HepG2 (cell line): ENCODE results near the gene GADL1. TPM values are rescaled to one million over a fixed set of nuclear protein-coding genes. Genes with fewer than 3 reads are reported as not detected.

ENCODE experiments used
- ATAC-seq: fragments of 200-7000 bp; cut with Tn5 transposase; 3 replicates; pipeline ENCODE4 v1.9.1; 2020; ENCODE audit warnings: mild to moderate bottlenecking, moderate library complexity
- BruUV-seq: library from RNA; stranded (reverse); fragments of 400-500 nt; replicated peaks from 2 replicates; lab custom pipeline; 2021; lab: Mats Ljungman, UMichigan
- CTCF ChIA-PET: fragments of 300-600 bp; formaldehyde crosslinking; extraction: SDS; loops from one replicate; lab custom pipeline; 2021; ENCODE audit warnings: low total read pairs, inconsistent platforms, low intra/inter-chr PET ratio; lab: Yijun Ruan, JAX
- POLR2A ChIA-PET: fragments of 350-600 bp; sonication (Branson Sonifier 250); formaldehyde crosslinking; loops from one replicate; lab custom pipeline; 2020; ENCODE audit warnings: antibody characterized with exemption, inconsistent platforms; lab: Yijun Ruan, JAX
- DNase-seq: peaks from one replicate; pipeline ENCODE4 v3.0.0-alpha.2; 2015; ENCODE audit warnings: low spot score
- FAIRE-seq: peaks from 3 replicates; lab custom pipeline; 2011; peaks lifted over from hg19 to GRCh38; lab: Jason Lieb, UNC
- H2AFZ ChIP-seq: one replicate; pipeline ENCODE4 v1.6.1; 2011; ENCODE audit warnings: low read length, inconsistent platforms
- H3K27ac ChIP-seq: fragments of 300-600 bp; 3 replicates; pipeline ENCODE4 v1.8.0; 2011; ENCODE audit warnings: mixed run types, mild to moderate bottlenecking, mixed read lengths, low read length, inconsistent platforms; ENCODE audit not compliant: insufficient read depth; ENCODE audit errors: extremely low read length
- H3K27me3 ChIP-seq, 2 experiments: fragments of 200-600 bp in 1 of 2; 2 replicates in 1 of 2; 3 replicates in 1 of 2; pipeline versions ENCODE4 v1.6.0 to v1.8.0; 2011; ENCODE audit warnings: low read length in 2 of 2, mild to moderate bottlenecking in 2 of 2, moderate library complexity in 2 of 2, inconsistent platforms in 1 of 2; ENCODE audit not compliant: insufficient read depth in 2 of 2, control insufficient read depth in 1 of 2
- H3K36me3 ChIP-seq, 2 experiments: fragments of 200-600 bp in 1 of 2; replicated peaks in 1 of 2; 2 replicates in 1 of 2; 3 replicates in 1 of 2; pipeline versions ENCODE4 v1.5.1 to v1.8.0; 2011; ENCODE audit warnings: low read length in 2 of 2, inconsistent platforms in 1 of 2; ENCODE audit not compliant: insufficient read depth in 2 of 2, control insufficient read depth in 1 of 2
- H3K4me1 ChIP-seq: 2 replicates; pipeline ENCODE4 v1.5.1; 2012; ENCODE audit warnings: low read length, inconsistent platforms; ENCODE audit not compliant: insufficient read depth
- H3K4me2 ChIP-seq: 2 replicates; pipeline ENCODE4 v1.6.0; 2011; ENCODE audit warnings: low read depth, low read length, inconsistent platforms
- H3K4me3 ChIP-seq, 3 experiments: fragments of 200-600 bp in 1 of 3; sonication (generic), shearing (Covaris generic) in 1 of 3; replicated peaks in 1 of 3; 2 replicates each; pipeline ENCODE4 v1.5.1; 2011 to 2016; ENCODE audit warnings: low read length in 3 of 3, inconsistent platforms in 2 of 3, low read depth in 2 of 3, mild to moderate bottlenecking in 2 of 3, control low read depth in 1 of 3, mixed read lengths in 1 of 3; ENCODE audit not compliant: insufficient read depth in 1 of 3
- H3K79me2 ChIP-seq: one replicate; pipeline ENCODE4 v1.6.1; 2011; ENCODE audit warnings: low read length, inconsistent platforms; ENCODE audit not compliant: insufficient read depth
- H3K9ac ChIP-seq: 2 replicates; pipeline ENCODE4 v1.6.0; 2011; ENCODE audit warnings: mild to moderate bottlenecking, low read depth, low read length, inconsistent platforms; ENCODE audit not compliant: insufficient read depth
- H3K9me3 ChIP-seq: 2 replicates; pipeline ENCODE4 v1.5.1; 2012; ENCODE audit warnings: mild to moderate bottlenecking, low read length
- H4K20me1 ChIP-seq: 2 replicates; pipeline ENCODE4 v1.6.0; 2011; ENCODE audit warnings: inconsistent platforms, mild to moderate bottlenecking, low read length, moderate library complexity; ENCODE audit not compliant: insufficient read depth
- ZC3H13 ChIP-seq: sonication (generic); formaldehyde crosslinking; IDR thresholded peaks from 2 replicates; pipeline ENCODE4 v1.8.1; 2023; ENCODE audit warnings: mild to moderate bottlenecking, missing genetic modification reagents, moderate library complexity
- ZNF225 ChIP-seq: sonication (generic); formaldehyde crosslinking; IDR thresholded peaks from 2 replicates; pipeline ENCODE4 v1.4.0; 2020; ENCODE audit warnings: mild to moderate bottlenecking, missing genetic modification reagents
- ZNF331 ChIP-seq: sonication (generic); formaldehyde crosslinking; IDR thresholded peaks from 2 replicates; pipeline ENCODE4 v1.4.0; 2020; ENCODE audit warnings: missing genetic modification reagents
- ZNF343 ChIP-seq: sonication (generic); formaldehyde crosslinking; IDR thresholded peaks from 2 replicates; pipeline ENCODE4 v1.4.0; 2020; ENCODE audit warnings: mild to moderate bottlenecking, missing genetic modification reagents
- WGBS: methylation state at CpG from one replicate; pipeline ENCODE4 v1.1.6; 2017; ENCODE audit warnings: low lambda C conversion rate; 5-methylcytosine and 5-hydroxymethylcytosine counted together
- in situ Hi-C: cut with HindIII; loops from 2 replicates; pipeline ENCODE4 v1.10.0; 2017; ENCODE audit warnings: low pct_unique_long_range_greater_than_20kb; ENCODE audit not compliant: extremely low pct_ligation_motif_present
- intact Hi-C: fragments of 100-400 bp; cut with micrococcal nuclease; formaldehyde crosslinking; loops from one replicate; pipeline ENCODE4 v1.10.0; 2022; ENCODE audit not compliant: unreplicated experiment
- polyA plus RNA-seq, 8 experiments: library from polyadenylated mRNA; depleted of rRNA in 3 of 8; stranded (reverse) in 7 of 8; unstranded in 1 of 8; fragments of >200 nt; fragmentation: Illumina TruSeq in 4 of 8; extraction: Trizol in 4 of 8; gene quantifications; 2 replicates each; pipeline versions ENCODE4 v1.2.1 to v1.2.3, GENCODE V29; 2011 to 2016; ENCODE audit warnings: low read depth in 4 of 8, missing spikeins in 1 of 8, mixed read lengths in 1 of 8; ENCODE audit not compliant: insufficient read depth in 1 of 8
- total RNA-seq, 5 experiments: library from RNA; depleted of rRNA; stranded (reverse); fragments of >200 nt; fragmentation: Illumina TruSeq; extraction: Trizol; gene quantifications; 2 replicates each; pipeline ENCODE4 v1.2.3, GENCODE V29; 2016; ENCODE audit warnings: low read depth in 1 of 5
- TF ChIP-seq, protein P1 (sequence below): sonication (generic); formaldehyde crosslinking; IDR thresholded peaks from 2 replicates; pipeline ENCODE4 v1.8.0; 2023; ENCODE audit warnings: mild to moderate bottlenecking, missing genetic modification reagents
- TF ChIP-seq, protein P2 (sequence below): sonication (generic); formaldehyde crosslinking; IDR thresholded peaks from 2 replicates; pipeline ENCODE4 v1.5.0; 2020; ENCODE audit warnings: missing genetic modification reagents
- TF ChIP-seq, protein P3 (sequence below): sonication (generic); formaldehyde crosslinking; IDR thresholded peaks from 2 replicates; pipeline ENCODE4 v1.4.0; 2020; ENCODE audit warnings: missing genetic modification reagents
- TF ChIP-seq, protein P4 (sequence below): sonication (generic); formaldehyde crosslinking; IDR thresholded peaks from 2 replicates; pipeline ENCODE4 v1.4.0; 2020; ENCODE audit warnings: missing genetic modification reagents, borderline replicate concordance
- TF ChIP-seq, protein P5 (sequence below): conservative IDR thresholded peaks from 2 replicates; pipeline ENCODE4 v1.6.1; 2018; ENCODE audit warnings: missing genetic modification reagents
- TF ChIP-seq, protein P6 (sequence below): sonication (generic); formaldehyde crosslinking; IDR thresholded peaks from 2 replicates; pipeline ENCODE4 v1.9.0; 2021; ENCODE audit warnings: missing genetic modification reagents, borderline replicate concordance
- TF ChIP-seq, protein P7 (sequence below): sonication (generic); formaldehyde crosslinking; IDR thresholded peaks from 2 replicates; pipeline ENCODE4 v1.5.0; 2020; ENCODE audit warnings: missing genetic modification reagents

Gene GADL1
- total and polyA plus RNA-seq, 2 of the 13 experiments (the other 11 are each of a cell fraction or from before 2014, with no cell fraction given) = not detected

DNA sequence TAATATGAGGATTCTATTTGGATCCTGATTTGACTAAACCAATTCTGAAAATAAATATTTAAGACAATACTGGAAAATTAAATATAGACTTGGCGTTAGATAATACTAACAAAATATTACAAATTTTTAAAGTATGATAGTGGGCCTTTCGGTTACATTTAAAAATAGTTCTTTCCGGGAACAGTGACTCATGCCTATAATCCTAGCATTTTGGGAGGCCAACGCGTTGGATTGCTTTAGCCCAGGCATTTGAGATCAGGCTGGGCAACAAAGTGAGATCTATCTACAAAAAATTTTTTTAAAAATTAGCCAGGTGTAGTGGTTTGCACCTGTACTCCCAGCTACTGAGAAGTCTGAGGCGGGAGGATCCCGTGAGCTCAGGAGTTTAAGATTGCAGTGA lies 30.3 kb upstream of the GADL1 start:
- ChIA-PET POLR2A (no interaction called here), CTCF (no interaction called here)
- DNase-seq (no peak), ATAC-seq (no peak), FAIRE-seq (no peak)
- 42% methylated on average over 7 of the region's 7 CpGs for WGBS
- intact Hi-C loops (no loop called here), in situ Hi-C loops (no loop called here)
- Histone ChIP-seq H3K36me3 (no peaks in the 10 kb centered on the region), H3K79me2 (no peaks in the 10 kb centered on the region), H2AFZ (no peak overlapping the region), H4K20me1 (no peaks in the 10 kb centered on the region), H3K27ac (no peak overlapping the region), H3K9ac (no peak overlapping the region), H3K9me3 (no peaks in the 10 kb centered on the region), H3K27me3 (peaks cover 0 to 8% of the 10 kb centered on the region in 2 experiments; a peak in 2 of 5 replicates), H3K4me3 (no peak overlapping the region), H3K4me1 (no peaks in the 10 kb centered on the region), H3K4me2 (no peak overlapping the region)
- no TSS peak for BruUV-seq
- TF ChIP-seq, protein P1, sequence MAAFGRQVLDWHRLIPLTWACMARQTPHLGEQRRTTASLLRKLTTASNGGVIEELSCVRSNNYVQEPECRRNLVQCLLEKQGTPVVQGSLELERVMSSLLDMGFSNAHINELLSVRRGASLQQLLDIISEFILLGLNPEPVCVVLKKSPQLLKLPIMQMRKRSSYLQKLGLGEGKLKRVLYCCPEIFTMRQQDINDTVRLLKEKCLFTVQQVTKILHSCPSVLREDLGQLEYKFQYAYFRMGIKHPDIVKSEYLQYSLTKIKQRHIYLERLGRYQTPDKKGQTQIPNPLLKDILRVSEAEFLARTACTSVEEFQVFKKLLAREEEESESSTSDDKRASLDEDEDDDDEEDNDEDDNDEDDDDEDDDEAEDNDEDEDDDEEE (CRISPR knock-in tag) = no peak
- TF ChIP-seq, protein P2, sequence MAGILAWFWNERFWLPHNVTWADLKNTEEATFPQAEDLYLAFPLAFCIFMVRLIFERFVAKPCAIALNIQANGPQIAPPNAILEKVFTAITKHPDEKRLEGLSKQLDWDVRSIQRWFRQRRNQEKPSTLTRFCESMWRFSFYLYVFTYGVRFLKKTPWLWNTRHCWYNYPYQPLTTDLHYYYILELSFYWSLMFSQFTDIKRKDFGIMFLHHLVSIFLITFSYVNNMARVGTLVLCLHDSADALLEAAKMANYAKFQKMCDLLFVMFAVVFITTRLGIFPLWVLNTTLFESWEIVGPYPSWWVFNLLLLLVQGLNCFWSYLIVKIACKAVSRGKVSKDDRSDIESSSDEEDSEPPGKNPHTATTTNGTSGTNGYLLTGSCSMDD (CRISPR knock-in tag) = no peak
- TF ChIP-seq, protein P3, sequence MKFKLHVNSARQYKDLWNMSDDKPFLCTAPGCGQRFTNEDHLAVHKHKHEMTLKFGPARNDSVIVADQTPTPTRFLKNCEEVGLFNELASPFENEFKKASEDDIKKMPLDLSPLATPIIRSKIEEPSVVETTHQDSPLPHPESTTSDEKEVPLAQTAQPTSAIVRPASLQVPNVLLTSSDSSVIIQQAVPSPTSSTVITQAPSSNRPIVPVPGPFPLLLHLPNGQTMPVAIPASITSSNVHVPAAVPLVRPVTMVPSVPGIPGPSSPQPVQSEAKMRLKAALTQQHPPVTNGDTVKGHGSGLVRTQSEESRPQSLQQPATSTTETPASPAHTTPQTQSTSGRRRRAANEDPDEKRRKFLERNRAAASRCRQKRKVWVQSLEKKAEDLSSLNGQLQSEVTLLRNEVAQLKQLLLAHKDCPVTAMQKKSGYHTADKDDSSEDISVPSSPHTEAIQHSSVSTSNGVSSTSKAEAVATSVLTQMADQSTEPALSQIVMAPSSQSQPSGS (CRISPR knock-in tag) = no peak
- no peak for TF ChIP-seq ZC3H13
- no peak for TF ChIP-seq ZNF225 (CRISPR knock-in tag)
- no peak for TF ChIP-seq ZNF343 (CRISPR knock-in tag)
- TF ChIP-seq, protein P4, sequence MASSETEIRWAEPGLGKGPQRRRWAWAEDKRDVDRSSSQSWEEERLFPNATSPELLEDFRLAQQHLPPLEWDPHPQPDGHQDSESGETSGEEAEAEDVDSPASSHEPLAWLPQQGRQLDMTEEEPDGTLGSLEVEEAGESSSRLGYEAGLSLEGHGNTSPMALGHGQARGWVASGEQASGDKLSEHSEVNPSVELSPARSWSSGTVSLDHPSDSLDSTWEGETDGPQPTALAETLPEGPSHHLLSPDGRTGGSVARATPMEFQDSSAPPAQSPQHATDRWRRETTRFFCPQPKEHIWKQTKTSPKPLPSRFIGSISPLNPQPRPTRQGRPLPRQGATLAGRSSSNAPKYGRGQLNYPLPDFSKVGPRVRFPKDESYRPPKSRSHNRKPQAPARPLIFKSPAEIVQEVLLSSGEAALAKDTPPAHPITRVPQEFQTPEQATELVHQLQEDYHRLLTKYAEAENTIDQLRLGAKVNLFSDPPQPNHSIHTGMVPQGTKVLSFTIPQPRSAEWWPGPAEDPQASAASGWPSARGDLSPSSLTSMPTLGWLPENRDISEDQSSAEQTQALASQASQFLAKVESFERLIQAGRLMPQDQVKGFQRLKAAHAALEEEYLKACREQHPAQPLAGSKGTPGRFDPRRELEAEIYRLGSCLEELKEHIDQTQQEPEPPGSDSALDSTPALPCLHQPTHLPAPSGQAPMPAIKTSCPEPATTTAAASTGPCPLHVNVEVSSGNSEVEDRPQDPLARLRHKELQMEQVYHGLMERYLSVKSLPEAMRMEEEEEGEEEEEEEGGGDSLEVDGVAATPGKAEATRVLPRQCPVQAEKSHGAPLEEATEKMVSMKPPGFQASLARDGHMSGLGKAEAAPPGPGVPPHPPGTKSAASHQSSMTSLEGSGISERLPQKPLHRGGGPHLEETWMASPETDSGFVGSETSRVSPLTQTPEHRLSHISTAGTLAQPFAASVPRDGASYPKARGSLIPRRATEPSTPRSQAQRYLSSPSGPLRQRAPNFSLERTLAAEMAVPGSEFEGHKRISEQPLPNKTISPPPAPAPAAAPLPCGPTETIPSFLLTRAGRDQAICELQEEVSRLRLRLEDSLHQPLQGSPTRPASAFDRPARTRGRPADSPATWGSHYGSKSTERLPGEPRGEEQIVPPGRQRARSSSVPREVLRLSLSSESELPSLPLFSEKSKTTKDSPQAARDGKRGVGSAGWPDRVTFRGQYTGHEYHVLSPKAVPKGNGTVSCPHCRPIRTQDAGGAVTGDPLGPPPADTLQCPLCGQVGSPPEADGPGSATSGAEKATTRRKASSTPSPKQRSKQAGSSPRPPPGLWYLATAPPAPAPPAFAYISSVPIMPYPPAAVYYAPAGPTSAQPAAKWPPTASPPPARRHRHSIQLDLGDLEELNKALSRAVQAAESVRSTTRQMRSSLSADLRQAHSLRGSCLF = no peak
- no peak for TF ChIP-seq ZNF331 (CRISPR knock-in tag)
- TF ChIP-seq, protein P5, sequence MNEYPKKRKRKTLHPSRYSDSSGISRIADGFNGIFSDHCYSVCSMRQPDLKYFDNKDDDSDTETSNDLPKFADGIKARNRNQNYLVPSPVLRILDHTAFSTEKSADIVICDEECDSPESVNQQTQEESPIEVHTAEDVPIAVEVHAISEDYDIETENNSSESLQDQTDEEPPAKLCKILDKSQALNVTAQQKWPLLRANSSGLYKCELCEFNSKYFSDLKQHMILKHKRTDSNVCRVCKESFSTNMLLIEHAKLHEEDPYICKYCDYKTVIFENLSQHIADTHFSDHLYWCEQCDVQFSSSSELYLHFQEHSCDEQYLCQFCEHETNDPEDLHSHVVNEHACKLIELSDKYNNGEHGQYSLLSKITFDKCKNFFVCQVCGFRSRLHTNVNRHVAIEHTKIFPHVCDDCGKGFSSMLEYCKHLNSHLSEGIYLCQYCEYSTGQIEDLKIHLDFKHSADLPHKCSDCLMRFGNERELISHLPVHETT (CRISPR knock-in tag) = no peak
- TF ChIP-seq, protein P6, sequence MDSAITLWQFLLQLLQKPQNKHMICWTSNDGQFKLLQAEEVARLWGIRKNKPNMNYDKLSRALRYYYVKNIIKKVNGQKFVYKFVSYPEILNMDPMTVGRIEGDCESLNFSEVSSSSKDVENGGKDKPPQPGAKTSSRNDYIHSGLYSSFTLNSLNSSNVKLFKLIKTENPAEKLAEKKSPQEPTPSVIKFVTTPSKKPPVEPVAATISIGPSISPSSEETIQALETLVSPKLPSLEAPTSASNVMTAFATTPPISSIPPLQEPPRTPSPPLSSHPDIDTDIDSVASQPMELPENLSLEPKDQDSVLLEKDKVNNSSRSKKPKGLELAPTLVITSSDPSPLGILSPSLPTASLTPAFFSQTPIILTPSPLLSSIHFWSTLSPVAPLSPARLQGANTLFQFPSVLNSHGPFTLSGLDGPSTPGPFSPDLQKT = no peak
- TF ChIP-seq, protein P7, sequence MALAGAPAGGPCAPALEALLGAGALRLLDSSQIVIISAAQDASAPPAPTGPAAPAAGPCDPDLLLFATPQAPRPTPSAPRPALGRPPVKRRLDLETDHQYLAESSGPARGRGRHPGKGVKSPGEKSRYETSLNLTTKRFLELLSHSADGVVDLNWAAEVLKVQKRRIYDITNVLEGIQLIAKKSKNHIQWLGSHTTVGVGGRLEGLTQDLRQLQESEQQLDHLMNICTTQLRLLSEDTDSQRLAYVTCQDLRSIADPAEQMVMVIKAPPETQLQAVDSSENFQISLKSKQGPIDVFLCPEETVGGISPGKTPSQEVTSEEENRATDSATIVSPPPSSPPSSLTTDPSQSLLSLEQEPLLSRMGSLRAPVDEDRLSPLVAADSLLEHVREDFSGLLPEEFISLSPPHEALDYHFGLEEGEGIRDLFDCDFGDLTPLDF (CRISPR knock-in tag) = no peak
